Nephron progenitor cell (in vitro differentiated cells): ENCODE data around the gene ZMYND12.
A peak's percentile ranks its signal among the peaks of the same experiment; 100 is the strongest.

ENCODE experiments used
- DNase-seq: peaks from one replicate; pipeline ENCODE4 v3.0.0; 2021
- H3K27ac Mint-ChIP-seq: 2 replicates; pipeline ENCODE4 v1.8.0; 2021; ENCODE audit warnings: mild to moderate bottlenecking, moderate library complexity, mixed read lengths
- H3K27me3 Mint-ChIP-seq: 2 replicates; pipeline ENCODE4 v1.8.0; 2021; ENCODE audit warnings: mild to moderate bottlenecking, low read depth, mixed read lengths; ENCODE audit not compliant: poor library complexity
- H3K36me3 Mint-ChIP-seq: 2 replicates; pipeline ENCODE4 v1.8.0; 2021; ENCODE audit warnings: low read depth, mixed read lengths
- H3K4me1 Mint-ChIP-seq: 2 replicates; pipeline ENCODE4 v1.8.0; 2021; ENCODE audit warnings: mixed read lengths
- H3K4me3 Mint-ChIP-seq: 2 replicates; pipeline ENCODE4 v1.8.0; 2021; ENCODE audit warnings: mild to moderate bottlenecking, moderate library complexity, mixed read lengths
- H3K9me3 Mint-ChIP-seq: 2 replicates; pipeline ENCODE4 v1.8.0; 2021; ENCODE audit warnings: mild to moderate bottlenecking, moderate library complexity, mixed read lengths
- CTCF ChIP-seq: fragments of 200-600 bp; sonication (generic); IDR thresholded peaks from 2 replicates; pipeline ENCODE4 v1.5.0; 2021; ENCODE audit warnings: antibody characterized with exemption

The ZMYND12 gene

GRCh38 chr1:42380586-42381279, 75.1 kb downstream of the ZMYND12 start, which contains the start of gene RIMKLA:
Gene RIMKLA, plus strand, starts transcription at chr1:42380792. Its CDS starts 143 bp downstream, at chr1:42380935.
- peaks cover 5% of the 10 kb centered on the region for H3K4me1 Mint-ChIP-seq
- TF ChIP-seq CTCF = no peak
- no peaks in the 10 kb centered on the region for H3K36me3 Mint-ChIP-seq
- no peak within 1 kb of the TSS for H3K27ac Mint-ChIP-seq
- H3K4me3 Mint-ChIP-seq = peak within 1 kb of the TSS; percentile 79
- no peaks in the 10 kb centered on the region for H3K9me3 Mint-ChIP-seq
- peaks cover 77% of the 10 kb centered on the region for H3K27me3 Mint-ChIP-seq
- peak; percentile 85 for DNase-seq
